ENCODE results near the gene DDA1.
"Not testable (repeated sequence)": the region's sequence is repeated elsewhere in the genome, so short reads cannot be mapped to it uniquely, and the experiment has no call there.

Gene DDA1

GRCh38 chr19:17294051-17294891 lies 15.1 kb upstream of the DDA1 start (continued):
- TF ChIP-seq ZNF596 (tag by site-specific recombination; IDR thresholded peaks at IDR 0.05) (no peak), ZNF548 (tag by site-specific recombination; IDR thresholded peaks at IDR 0.05) (no peak), ZNF292 (tag by site-specific recombination; IDR thresholded peaks at IDR 0.05; ENCODE audit: borderline replicate concordance, low read depth) (no peak), ZNF140 (tag by site-specific recombination; IDR thresholded peaks at IDR 0.05) (no peak), KLF10 (tag by site-specific recombination; IDR thresholded peaks at IDR 0.05) (peak; percentile 63; the same call in 1 of the 2 replicates), SP3 (tag by site-specific recombination; IDR thresholded peaks at IDR 0.05) (peak; percentile 76), ZNF157 (tag by site-specific recombination; IDR thresholded peaks at IDR 0.05) (no peak), ZNF529 (tag by site-specific recombination; IDR thresholded peaks at IDR 0.05; ENCODE audit: insufficient replicate concordance) (no peak), KLF9 (tag by site-specific recombination; IDR thresholded peaks at IDR 0.05; ENCODE audit: low read depth) (peak; percentile 100), GLI4 (tag by site-specific recombination; IDR thresholded peaks at IDR 0.05) (no peak), INSM2 (tag by site-specific recombination; IDR thresholded peaks at IDR 0.05) (no peak), ZBTB1 (tag by site-specific recombination; IDR thresholded peaks at IDR 0.05) (no peak), BCL6B (tag by site-specific recombination; IDR thresholded peaks at IDR 0.05) (no peak), ZNF266 (tag by site-specific recombination; IDR thresholded peaks at IDR 0.05; ENCODE audit: low read depth) (no peak), ZNF48 (tag by site-specific recombination; IDR thresholded peaks at IDR 0.05) (no peak), ZNF585B (tag by site-specific recombination; IDR thresholded peaks at IDR 0.05) (no peak), ZIC2 (tag by site-specific recombination; IDR thresholded peaks at IDR 0.05) (0 out of 2 replicates have a peak, but pooled peaks have one; percentile 17), ZNF169 (tag by site-specific recombination; IDR thresholded peaks at IDR 0.05) (no peak), ZNF514 (tag by site-specific recombination; IDR thresholded peaks at IDR 0.05) (no peak), ZNF223 (tag by site-specific recombination; IDR thresholded peaks at IDR 0.05) (no peak), ZXDB (tag by site-specific recombination; IDR thresholded peaks at IDR 0.05) (no peak), ZNF558 (tag by site-specific recombination; IDR thresholded peaks at IDR 0.05) (no peak), ZNF155 (tag by site-specific recombination; IDR thresholded peaks at IDR 0.05) (no peak), SP2 (tag by site-specific recombination; IDR thresholded peaks at IDR 0.05) (no peak), WT1 (tag by site-specific recombination; IDR thresholded peaks at IDR 0.05) (no peak), ZNF426 (tag by site-specific recombination; IDR thresholded peaks at IDR 0.05) (no peak), KLF16 (tag by site-specific recombination; IDR thresholded peaks at IDR 0.05) (peak; percentile 49; the same call in 1 of the 2 replicates), ZNF175 (tag by site-specific recombination; IDR thresholded peaks at IDR 0.05) (no peak), MYNN (tag by site-specific recombination; IDR thresholded peaks at IDR 0.05; ENCODE audit: borderline replicate concordance) (no peak)

GRCh38 chr19:17295551-17295950 lies 13.8 kb upstream of the DDA1 start:
- ChIA-PET CTCF (interaction anchor here (2.1 kb wide), 1 partner anchor 90 kb away, joined by 10 read pairs; no protein-coding TSS in a partner anchor), POLR2A (interaction anchor here (1.5 kb wide), 1 partner anchor 7 kb away, joined by 3 read pairs; the partner anchor contains the start of gene ABHD8)
- not testable (repeated sequence) for H3K27ac ChIP-seq (ENCODE audit: extremely low read depth, low read depth, low read length); H3K9me3 ChIP-seq (ENCODE audit: control insufficient read depth, insufficient read depth, low read depth, low read length); H3K4me1 ChIP-seq (ENCODE audit: control insufficient read depth, insufficient read depth, low read length); H3K4me3 ChIP-seq (ENCODE audit: low read depth, low read length)
- H3K36me3 ChIP-seq (ENCODE audit: control insufficient read depth in 2 of 2, insufficient read depth in 1 of 2, low read length in 2 of 2) = peaks cover 0 to 46% of the 10 kb centered on the region in 2 experiments; a peak in 2 of 3 replicates

Data from HEK293 (cell line).